Islet of Langerhans (tissue), 1 donor: ENCODE results near the gene S1PR2.
"Not testable (repeated sequence)": the region's sequence is repeated elsewhere in the genome, so short reads cannot be mapped to it uniquely, and the experiment has no call there.

Source experiments
- FAIRE-seq: peaks from one replicate; lab custom pipeline; 2011; peaks lifted over from hg19 to GRCh38; lab: Jason Lieb, UNC

Gene S1PR2

DNA sequence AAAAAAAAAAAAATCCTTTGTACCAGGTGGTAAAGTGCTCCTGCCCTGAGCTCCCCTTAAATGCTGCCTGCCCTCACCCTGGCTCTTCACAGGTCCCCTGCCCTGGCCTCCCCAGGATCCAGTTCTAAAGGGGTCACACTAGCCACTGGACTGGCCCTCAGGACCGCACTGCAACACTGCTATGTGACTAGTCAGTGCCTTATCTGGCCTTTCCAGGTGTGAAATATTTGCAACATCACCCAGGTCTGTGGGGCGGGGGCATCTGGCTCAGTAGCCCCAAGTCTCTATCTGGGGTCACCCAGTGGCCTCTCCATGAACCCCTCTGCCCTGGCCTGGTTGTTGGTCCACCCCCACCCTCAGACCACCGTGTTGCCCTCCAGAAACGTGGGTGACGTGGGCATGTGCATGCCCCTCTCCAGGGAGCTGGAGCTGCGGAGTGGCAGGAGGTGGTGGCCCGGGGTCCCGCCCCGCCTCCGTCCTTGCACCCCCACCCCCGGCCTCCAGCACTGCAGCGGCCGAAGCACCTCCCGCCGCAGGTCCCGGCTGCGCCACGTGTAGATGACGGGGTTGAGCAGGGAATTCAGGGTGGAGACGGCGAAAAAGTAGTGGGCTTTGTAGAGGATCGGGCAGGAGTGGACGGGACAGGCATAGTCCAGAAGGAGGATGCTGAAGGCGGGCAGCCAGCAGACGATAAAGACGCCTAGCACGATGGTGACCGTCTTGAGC, 7.5 kb downstream of the S1PR2 start:
- no peak for FAIRE-seq

DNA sequence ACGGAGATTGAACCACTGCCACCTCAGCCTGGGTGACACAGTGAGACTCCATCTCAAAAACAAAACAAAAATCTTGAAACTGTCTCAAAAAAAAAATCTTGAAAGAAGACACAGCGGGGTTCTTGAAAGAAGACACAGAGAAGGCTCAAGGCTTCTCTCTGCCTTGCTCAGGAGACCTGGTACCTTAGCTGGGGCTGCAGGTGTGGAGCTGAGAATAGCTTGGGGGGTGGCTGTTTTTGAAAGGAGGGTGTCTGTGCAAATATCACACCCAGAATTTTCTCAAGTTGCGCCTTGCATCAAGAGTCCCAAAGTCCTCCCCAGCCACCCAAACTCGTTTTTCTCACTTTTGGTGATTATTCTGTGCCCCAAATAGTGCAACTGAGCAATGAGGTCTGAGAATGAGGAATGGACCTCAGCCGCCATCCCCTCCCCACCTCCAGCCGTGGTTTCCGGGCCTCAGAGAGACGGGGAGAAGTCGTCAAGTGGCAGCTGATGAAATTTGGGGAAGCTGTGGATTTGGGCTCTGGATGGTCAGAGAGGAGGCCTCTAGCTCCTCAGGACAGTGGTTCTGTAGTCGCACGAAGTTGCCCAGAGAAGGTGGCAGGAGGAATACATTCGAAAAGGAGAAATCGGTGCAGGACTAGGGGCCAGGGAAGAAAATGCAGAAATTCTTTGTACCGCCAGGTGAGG, 8.8 kb downstream of the S1PR2 start:
- FAIRE-seq = no peak

DNA sequence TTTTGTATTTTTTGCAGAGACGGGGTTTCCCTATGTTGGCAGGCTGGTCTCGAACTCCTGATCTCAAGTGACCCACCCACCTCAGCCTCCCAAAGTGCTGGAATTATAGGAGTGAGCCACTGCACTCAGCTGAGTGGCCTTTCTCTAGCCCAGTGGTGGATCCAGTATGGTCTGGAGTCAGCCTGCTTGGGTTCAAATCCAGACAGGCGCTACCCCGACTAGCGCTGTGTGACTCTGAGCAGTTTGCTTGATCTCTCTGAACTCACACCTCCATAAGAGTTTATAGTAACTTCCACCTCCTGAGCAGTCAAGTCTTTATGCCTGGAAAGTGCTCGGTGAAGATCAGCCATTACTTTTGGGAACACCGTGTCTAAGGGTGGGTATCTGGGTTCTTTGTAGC, 10.4 kb downstream of the S1PR2 start:
- no peak for FAIRE-seq

DNA sequence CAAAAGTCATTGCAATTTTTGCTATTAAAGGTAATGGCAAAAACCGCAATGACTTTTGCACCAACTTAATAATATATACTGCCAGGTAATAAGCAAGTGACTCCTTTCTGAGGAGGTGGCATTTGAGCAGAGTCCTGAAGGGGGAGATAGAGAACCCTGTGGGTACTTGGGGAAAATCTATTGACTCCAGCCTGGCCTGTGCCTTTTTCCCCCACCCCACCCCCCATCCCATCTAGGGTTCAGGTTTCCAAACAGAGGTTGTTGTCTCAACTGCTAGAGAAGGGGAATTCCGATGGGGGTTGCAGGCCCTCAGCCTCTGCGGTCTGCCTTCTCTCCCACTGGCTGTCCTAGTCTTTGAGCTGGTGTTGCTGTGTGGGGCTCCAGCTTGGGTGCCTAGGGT, 11.5 kb downstream of the S1PR2 start:
- FAIRE-seq = no peak

DNA sequence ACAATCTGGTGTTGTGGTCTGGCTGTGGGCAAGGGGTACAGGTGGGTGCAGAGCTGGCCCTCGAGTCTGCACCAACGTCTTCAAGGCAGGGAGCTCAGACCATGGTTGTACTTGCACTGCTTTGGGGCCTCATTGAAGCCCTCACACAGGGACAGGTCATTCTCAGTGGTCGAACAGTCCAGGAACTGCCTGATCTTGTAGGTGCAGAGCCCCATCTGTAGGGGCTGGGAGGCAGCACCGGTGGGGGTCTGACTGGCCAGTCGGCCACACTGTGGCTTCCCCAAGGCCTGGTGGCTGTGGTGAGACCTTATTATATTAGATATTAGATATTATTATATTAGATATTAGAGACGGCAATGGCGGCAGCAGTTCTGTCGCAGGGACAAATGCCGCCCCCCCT, 14.0 kb downstream of the S1PR2 start:
- no peak for FAIRE-seq

DNA sequence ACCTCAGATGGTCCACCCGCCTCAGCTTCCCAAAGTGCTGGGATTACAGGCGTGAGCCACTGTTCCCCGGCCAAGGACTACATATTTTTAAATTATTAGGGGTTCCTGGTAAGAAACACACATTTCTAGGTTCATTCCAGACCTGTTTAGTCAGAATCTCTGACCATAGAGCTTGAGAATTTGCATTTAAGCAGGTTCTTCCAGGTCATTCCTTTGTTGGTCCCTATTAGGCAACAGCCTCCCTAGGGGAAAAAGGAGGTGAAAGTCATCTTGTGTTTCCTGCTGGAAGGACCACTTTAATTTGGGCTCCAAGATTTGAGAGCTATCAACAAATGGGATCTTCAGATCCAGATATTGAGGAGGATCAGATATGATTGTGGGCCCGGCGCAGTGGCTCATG, 16.3 kb downstream of the S1PR2 start:
- FAIRE-seq = no peak

DNA sequence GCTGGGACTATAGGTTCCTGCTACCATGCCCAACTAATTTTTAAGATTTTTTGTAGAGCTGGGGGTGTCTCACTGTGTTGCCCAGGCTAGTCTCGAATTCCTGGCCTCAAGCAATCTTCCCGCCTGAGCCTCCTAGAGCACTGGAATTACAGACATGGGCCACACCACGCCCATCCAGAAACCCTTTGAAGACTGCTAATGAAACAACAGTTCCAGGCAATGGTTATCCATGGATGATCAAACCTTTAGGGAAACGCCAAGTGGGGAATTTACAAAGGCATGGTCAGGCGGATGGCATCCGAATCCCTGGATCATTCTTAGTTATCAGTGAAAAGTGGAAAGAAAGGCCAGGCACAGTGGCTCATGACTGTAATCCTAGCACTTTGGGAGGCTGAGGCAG, 19.4 kb downstream of the S1PR2 start:
- FAIRE-seq = no peak

DNA sequence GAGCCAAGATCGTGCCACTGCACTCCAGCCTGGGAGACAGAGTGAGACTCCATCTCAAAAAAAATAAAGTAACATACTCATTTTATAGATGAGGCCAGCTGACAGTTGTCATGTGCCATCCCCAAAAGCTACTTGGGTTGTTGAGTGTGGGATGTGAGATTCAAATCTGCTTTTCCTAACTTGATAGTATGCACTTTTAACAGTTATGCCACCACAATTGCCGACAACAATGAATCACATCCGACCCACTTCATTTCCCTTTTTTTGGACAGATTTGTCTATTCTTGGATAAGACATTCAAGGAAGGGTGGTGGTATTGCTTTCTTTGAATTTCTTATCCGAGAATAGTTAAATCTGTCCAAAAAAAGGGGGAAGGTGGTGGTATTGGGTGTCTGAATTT, 20.1 kb downstream of the S1PR2 start:
- no peak for FAIRE-seq

DNA sequence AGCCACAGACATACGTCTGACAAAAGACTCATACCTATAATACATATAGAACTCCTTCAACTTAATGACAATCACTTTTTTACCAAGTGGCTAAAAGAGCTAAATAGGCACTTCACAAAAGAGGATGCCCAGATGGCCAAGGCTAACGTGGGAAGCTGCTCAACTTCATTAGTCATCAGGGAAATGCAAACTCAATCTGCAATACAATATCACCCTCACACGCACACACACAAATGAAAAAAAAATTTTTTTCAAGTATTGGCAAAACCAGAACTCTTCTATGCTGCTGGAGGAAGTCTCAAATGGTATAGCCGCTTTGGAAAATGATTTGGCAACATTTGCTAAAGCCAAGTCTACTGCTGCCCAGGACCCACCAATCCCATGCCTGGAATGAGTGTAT, 21.8 kb downstream of the S1PR2 start:
- FAIRE-seq = no peak

DNA sequence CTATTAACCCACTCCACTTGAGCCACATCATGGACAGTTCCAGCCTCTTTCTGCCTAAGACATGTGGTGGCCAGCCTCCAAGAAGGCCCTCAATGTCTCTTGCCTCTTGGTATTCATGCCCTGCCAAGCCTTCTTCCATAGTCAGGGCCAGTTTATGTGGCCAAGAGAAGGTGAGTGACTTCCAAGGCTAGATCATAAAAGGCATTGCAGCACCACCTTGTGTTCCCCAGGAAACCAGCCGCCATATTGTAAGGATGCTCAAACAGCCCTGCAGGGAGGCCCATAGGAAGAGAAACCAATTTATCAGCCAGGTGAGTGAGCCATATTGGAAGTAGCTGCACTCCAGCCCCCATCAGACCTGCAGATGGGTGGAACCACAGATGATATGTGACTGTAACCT, 24.1 kb downstream of the S1PR2 start:
- FAIRE-seq = no peak

DNA sequence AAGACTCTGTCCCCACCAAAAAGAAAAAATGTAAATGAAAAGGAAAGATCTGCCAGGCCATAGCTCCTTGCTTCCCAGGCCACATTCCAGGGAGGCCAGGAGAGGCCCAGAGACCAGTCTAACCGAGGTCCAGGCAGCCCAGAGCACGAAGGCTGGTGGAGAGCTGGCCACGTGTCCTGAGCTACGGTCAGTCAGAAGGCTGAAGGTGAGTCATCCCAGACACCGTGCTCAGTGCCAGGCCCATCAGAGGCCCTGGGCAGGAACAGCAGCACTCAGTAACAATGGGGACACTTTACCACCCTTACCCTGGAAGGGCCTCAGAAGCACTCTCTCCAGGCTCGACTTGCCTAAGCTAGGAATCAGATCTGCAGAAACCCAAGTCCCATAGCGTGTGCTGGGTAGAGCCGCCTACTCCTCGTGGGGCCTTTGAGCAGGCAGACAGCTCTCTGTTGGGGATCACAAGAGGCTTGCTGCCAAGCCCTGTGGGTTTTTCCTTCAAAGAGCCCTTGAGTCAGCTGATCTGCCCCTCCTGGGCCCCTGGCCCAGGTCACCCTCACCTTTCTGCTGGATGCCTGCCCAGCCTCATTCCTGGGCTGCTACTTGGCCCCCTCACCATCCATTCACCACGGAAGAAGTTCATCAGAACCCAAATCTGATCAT, 24.8 kb downstream of the S1PR2 start:
- no peak for FAIRE-seq

DNA sequence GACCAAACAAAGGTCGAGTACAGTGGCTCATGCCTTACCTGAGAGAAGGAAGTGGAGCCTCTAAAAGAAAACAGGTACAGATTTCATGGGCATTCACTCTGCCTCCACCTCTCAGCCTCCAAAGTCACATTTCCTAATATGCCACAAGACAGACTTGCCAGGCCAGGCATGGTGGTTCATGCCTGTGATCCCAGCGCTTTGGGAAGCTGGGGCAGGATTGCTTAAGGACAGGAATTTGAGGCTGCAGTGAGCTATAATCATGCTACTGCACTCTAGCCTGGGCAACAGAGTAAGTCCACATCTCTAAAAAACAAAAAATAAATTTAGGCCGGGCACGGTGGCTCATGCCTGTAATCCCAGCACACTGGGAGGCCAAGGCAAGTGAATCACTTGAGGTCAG, 25.5 kb downstream of the S1PR2 start:
- FAIRE-seq = no peak

DNA sequence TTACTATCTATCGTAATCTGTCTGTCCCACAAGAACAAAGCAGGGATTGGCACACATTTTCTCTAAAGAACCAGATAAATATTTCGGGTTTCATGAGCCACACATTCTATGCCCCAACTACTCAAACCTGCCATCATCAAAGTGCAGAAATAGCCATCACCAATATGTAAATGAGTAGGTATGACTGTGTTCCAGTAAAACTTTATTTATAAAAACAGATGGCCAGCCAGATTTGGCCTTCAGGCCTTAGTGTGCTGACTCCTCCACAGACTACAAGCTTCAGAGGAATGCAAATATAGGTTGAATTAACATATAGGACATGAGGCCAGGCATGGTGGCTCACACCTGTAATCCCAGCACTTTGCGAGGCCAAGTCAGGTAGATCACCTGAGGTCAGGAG, 27.4 kb downstream of the S1PR2 start:
- no peak for FAIRE-seq

DNA sequence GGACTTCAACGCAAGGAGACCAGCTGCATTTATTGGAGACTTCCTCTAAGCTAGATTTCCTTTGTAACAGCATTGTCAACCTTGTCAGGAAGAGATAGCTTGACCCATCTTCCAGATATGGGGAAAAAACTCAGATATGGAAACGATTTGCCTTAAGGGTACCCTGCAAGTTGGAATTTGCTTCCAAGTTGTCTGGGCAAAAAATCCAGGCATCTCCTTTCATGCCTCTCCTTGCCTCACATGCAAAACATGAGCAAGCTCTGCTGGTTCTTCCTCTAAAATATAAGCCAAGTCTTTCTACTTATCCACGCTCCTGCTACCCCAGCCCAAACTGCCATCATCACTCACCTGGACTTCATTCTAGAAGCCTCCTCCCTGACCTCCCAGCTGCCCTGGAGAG, 30.0 kb downstream of the S1PR2 start:
- FAIRE-seq = no peak

DNA sequence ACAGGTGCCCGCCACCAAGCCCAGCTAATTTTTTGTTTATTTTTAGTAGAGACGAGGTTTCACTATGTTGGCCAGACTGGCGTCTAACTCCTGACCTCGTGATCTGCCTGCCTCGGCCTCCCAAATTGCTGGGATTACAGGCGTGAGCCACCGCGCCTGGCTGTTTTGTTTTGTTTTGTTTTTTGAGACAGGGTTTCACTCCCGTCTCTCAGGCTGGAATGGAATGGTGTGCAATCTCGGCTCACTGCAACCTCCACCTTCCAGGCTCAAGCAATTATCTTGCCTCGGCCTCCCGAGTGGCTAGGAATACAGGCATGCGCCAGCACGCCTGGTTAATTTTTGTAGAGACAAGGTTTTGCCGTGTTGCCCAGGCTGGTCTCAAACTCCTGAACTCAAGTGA, 31.0 kb downstream of the S1PR2 start:
- not testable (repeated sequence) for FAIRE-seq

DNA sequence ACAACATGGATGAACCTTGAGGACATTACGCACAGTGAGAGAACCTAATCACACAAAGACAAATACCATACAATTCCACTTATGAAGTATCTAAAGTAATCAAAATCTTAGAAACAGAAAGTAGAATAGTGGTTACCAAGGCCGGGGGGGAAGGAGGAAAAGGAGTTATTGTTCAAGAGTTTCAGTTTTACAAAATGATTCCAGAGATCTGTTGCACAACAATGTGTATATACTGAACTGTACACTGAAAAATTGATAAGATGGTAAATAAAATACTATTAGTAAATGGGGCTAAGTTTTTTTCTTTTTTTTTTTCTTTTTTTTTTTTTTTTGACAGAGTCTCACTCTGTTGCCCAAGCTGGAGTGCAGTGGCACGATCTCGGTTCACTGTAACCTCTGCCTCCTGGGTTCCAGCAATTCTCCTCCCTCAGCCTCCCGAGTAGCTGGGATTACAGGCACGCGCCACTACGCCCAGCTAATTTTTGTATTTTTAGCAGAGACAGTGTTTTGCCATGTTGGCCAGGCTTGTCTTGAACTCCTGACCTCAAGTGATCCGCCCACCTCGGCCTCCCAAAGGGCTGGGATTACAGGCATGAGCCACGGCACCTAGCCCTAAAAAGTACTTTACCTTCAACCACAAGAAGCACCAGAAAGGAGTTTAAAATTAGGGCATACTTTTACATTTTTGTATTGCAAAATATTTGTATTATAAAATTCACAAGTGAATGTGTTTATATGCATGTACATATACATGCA, 32.1 kb downstream of the S1PR2 start:
- not testable (repeated sequence) for FAIRE-seq

DNA sequence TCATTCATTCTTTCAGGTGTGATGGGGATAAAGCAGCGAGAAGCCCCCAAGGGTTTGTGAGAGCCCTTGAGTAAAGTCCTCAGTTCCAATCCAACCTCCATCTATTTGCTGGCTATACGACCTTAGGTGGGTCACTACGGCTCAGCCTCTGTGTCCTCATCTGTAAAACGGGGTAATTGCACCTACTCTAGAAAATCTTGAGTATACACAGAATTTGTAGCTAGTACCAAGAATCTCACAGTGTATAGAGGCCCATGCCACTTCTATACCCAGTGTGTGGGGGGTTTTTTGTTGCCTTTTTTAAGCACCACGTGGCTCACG, 36.0 kb downstream of the S1PR2 start:
- FAIRE-seq = no peak

DNA sequence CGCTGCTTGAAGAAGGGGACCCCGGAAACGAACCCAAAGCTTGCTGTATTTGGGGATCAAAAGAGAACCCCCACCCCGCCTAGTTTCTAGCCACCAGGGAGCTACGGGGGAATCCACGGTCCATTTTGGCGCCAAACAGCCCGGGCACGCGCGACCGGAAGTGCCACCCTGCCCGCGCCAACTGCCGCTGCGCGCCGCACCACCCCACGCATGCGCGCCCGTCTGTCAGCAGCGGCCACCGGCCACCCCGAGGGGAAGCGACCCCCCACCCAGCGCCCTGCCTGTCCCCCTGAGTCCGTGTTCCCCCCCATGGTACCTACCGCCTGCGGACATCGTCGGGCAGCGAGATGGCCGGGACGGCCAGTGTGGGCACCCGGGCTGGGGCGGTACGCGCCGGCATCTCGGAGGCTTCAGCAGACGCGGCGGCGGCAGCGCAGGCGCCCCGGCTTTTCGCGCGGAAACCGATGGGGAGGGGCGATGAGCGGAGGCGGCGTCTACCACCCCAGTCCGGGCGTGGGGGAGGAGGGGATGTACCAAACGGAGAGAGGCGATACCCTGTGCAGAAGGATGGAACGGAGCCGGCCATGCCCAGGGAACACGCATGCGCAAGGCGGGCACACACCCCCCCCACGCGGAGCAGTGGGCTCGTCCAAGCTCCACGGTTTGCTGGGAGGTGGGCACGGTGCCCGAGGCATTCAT, 36.5 kb downstream of the S1PR2 start, which contains the start of gene DNMT1:
Gene DNMT1 (minus strand): TSS at position 454 of the 699 bp plus-strand sequence. CDS start 54 bp downstream, at position 400.
- FAIRE-seq = no peak

DNA sequence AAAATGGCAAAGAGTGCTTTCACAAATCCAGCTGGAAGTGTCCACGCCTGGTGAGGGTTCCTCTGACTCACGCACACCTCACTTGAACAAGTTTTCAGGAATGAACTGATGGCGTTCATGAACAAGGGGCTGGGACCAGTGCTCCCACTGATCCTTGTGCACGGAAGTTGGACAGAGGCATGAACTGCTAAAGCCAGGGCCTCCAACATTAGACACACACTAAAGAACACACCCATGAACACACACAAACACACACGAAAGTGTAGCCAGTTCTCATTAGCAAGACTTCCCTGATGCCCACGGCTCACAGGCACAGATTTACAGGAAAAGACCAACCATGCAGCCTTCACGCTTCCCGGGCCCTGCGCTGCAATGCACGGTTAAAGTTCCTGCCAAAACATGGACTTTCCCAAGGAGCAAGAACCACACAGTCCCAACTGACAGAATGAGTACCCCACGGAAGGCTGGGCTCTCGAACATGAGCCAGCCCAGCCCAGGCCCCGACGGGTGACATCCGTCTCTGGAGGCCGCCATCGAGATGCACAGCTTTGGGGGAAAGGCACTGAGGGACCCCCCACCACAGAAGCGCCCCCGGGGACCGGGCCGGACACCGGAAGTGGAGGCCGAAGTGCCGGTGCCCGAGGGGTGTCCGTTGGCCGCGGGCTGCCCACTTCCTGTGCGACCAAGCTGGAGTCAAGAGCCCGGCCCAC, 37.2 kb downstream of the S1PR2 start:
- no peak for FAIRE-seq

DNA sequence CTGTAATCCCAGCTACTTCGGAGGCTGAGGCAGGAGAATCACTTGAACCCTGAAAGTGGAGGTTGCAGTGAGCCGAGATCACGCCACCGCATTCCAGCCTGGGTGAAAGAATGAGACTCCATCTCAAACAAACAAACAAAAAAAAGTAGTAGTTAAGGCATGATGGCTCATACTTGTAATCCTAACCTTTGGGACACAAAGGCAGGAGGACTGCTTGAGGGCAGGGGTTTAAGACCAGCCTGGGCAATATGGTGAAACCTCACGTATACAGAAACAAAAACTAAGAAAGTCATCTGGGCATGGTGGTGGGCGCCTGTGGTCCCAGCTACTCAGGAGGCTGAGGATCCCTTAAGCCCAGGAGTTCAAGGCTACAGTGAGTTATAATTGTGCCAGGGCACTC, 38.2 kb downstream of the S1PR2 start:
- FAIRE-seq = no peak

DNA sequence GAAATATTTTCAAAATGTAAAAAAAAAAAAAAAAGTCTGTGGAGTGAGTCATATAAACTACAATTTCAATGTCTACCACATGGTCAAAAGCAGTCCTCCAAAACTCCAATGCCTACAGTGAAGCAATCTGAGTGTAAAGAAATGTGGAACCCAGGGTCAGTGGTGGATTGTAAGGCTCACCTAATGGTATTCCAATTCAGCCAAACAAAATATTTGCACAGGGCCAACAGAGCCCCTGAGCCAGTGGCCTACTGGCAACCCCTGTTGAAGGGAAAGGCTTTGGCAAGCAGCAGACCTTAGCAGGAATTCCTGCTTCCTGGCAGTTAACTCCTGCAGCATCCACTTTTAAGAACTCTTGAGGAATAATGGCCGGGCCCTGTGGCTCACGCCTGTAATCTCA, 39.8 kb downstream of the S1PR2 start:
- FAIRE-seq = no peak

DNA sequence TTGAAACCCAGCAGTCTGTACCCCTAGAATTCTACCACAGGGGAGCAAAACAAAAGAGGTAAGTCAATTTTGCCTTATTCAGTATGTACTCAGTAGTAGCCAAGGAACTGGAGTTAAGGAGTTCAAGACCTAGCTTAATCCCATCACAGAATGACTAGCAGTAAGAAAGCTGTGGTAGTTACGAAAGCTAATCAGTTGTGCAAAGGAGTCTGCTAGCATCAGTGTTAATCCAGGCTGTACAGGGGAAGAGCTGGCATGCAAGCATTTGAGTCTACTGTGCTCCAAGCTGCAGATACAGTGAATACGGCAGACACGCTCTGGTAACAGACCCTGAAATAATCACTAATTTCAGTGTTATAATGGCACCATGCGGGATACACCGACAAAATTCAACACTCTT, 41.1 kb downstream of the S1PR2 start:
- no peak for FAIRE-seq
